GM13976 (cell line): ENCODE measurements around the gene SCEL.
"Not testable (repeated sequence)": the region's sequence is repeated elsewhere in the genome, so short reads cannot be mapped to it uniquely, and the experiment has no call there.

Experiments used
- DNase-seq: peaks from one replicate; pipeline ENCODE4 v3.0.0; 2012; ENCODE audit warnings: low spot score
- in situ Hi-C: fragments of 300-500 bp; cut with MboI; formaldehyde crosslinking; loops from one replicate; pipeline ENCODE4 v1.12.0; 2022; ENCODE audit warnings: low sequenced_read_pairs, mixed read lengths, inconsistent platforms; ENCODE audit not compliant: unreplicated experiment
- TF ChIP-seq, protein P1 (sequence below): IDR thresholded peaks from 2 replicates; pipeline ENCODE4 v1.5.1; 2012; ENCODE audit warnings: borderline replicate concordance, mild to moderate bottlenecking; ENCODE audit not compliant: insufficient read depth; ENCODE audit errors: extremely low read depth, missing control alignments, control extremely low read depth

The SCEL gene

DNA sequence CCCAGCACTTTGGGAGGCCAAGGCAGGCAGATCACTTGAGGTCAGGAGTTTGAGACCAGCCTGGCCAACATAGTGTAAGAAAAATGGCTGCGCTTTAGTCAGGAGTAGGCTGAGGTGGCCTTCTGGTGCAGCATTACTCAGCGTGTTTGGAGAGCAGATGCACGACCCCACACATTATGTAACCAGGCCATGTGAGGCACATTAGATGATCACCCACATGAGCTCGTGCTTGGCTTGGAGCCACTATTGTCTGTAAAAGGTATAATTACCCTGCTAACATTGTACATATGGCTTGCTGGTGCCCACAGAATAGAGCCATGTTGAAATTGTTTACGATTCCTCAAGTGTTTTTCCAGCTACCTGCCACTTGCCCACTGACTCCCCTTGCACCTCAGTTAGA lies 24.0 kb upstream of the SCEL start:
- TF ChIP-seq, protein P1, sequence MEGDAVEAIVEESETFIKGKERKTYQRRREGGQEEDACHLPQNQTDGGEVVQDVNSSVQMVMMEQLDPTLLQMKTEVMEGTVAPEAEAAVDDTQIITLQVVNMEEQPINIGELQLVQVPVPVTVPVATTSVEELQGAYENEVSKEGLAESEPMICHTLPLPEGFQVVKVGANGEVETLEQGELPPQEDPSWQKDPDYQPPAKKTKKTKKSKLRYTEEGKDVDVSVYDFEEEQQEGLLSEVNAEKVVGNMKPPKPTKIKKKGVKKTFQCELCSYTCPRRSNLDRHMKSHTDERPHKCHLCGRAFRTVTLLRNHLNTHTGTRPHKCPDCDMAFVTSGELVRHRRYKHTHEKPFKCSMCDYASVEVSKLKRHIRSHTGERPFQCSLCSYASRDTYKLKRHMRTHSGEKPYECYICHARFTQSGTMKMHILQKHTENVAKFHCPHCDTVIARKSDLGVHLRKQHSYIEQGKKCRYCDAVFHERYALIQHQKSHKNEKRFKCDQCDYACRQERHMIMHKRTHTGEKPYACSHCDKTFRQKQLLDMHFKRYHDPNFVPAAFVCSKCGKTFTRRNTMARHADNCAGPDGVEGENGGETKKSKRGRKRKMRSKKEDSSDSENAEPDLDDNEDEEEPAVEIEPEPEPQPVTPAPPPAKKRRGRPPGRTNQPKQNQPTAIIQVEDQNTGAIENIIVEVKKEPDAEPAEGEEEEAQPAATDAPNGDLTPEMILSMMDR, result no peak
- in situ Hi-C loops, result no loop called here
- no peak for DNase-seq

DNA sequence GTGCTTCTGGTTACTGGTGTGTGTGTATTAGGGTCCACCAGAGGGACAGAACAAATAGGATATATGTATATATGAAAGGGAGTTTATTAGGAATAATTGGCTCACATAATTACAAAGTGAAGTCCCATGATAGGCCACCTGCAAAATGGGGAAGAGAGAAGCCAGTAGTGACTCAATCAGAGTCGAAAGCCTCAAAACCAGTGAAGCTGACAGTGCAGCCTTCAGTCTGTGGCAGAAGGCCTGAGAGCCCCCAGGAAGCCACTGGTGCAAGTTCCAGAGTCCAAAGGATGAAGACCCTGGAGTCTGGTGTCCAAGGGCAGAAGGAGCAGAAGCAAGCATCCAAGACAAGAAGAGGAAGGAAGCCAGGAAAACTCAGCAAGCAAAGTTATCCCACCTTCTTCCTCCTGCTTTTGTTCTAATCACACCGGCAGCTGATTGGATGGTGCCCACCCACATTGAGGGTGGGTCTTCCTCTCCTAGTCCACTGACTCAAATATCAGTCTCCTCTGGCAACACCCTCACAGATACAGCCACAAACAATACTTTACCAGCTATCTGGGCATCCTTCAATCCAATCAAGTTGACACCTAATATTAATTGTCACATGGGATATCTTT lies 21.7 kb upstream of the SCEL start:
- TF ChIP-seq, protein P1, result no peak
- DNase-seq, result no peak
- in situ Hi-C loops, result no loop called here

DNA sequence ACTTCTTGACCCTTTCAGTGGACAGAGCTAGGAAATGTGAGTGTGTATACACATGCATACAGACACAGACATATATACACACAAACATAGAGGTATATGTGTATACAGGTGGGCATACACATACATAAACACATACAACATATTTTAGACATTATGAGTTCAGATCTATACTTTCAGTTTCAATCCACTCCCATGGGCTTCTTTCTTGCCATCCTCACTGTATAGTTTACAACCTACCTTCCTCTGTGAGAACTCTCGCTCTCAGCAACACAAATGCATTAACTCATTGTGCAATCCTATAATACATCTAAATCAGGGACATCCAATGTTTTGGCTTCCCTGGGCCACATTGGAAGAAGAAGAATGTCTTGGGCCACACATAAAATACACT lies 21.2 kb upstream of the SCEL start:
- in situ Hi-C loops, result no loop called here
- no peak for DNase-seq
- TF ChIP-seq, protein P1, result no peak

DNA sequence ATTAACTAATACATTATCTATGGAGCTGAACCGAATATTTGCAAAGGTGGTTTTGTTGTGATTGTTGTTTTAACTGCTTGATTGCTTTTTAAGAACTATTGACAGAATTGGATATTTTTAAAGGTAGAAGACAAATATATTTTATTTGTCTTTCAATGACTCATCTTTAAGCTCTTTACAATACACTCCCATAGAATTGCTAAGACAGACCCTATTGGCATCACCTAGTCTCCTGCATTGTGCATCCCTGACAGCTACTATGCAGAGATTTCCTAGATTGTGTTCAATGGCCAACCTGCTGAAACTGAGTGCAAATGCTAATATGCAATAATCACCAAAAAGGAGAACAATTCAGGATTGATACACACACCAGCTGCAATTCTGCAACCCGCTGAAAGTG lies 19.7 kb upstream of the SCEL start:
- in situ Hi-C loops, result no loop called here
- TF ChIP-seq, protein P1, result no peak
- no peak for DNase-seq

DNA sequence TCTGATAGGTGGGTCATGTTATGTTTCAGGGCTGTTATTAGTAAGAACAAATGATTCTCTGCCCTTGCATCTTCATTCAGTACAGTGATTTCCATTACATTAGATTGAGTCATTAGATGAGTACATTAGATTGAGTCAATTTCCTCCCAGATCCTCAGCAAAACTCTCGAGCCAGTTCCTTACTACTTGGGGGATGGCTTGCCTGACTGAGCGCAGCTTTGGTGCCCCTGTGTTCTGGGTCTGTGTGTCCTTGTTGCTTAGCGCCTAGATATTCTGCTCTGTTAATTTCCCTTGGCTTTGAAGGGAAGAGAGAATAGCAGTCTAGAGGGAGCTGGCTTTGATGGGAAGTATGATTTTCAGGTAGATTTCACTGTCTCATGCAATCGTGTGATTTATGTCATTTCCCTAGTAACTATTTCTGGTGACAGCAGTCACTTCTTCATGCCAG lies 19.1 kb upstream of the SCEL start:
- TF ChIP-seq, protein P1, result no peak
- DNase-seq, result no peak
- in situ Hi-C loops, result no loop called here

DNA sequence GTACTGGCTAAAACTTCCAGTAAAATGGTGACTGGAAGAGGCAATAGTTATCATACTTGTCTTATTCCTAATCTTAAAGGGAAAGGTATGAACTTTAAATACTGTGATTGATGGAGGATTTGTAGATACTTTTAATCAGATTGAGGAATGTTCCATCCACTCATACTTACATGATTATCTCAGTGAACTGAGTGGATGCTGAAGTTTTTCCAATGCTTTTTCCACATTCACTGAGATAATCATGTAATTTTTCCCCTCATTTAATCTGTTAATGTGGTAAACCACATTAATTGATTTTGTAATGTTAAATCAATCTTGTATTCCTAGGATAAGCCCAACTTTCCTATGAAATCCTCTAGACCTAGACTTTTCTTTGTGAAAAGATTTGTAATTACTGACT lies 17.2 kb upstream of the SCEL start:
- in situ Hi-C loops, result no loop called here
- DNase-seq, result no peak
- TF ChIP-seq, protein P1, result no peak

DNA sequence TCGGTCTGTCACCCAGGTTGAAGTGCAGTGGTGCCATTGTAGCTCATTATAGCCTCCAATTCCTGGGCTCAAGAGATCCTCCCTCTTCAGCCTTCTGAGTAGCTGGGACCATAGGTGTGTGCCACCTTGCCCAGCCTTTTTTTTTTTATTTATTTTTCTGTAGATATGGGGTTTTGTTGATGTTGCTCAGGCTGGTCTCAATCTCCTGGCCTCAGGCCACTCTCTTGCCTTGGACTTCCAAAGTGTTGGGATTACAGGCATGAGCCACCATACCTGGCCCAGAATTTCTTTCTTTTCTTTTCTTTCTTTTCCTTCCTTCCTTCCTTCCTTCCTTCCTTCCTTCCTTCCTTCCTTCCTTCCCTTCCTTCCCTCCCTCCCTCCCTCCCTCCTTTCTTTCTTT lies 16.1 kb upstream of the SCEL start:
- DNase-seq, in situ Hi-C loops: not testable (repeated sequence)
